Activated CD4-positive, alpha-beta T cell treated with anti-CD3 and anti-CD28 coated beads for 48 hours (primary cell): ENCODE measurements around the gene CMC1.
"Not testable (repeated sequence)": the region's sequence is repeated elsewhere in the genome, so short reads cannot be mapped to it uniquely, and the experiment has no call there.

Experiments used
- DNase-seq: peaks from one replicate; pipeline ENCODE4 v3.0.0-alpha.2; 2020

CMC1 gene

GRCh38 chr3:28247286-28247685 lies 5.9 kb downstream of the CMC1 start:
- DNase-seq, result no peak

GRCh38 chr3:28250999-28251398 lies 9.6 kb downstream of the CMC1 start:
- no peak for DNase-seq

GRCh38 chr3:28252001-28252431 lies 10.6 kb downstream of the CMC1 start:
- DNase-seq, result no peak

- no peak for DNase-seq
Measured at GRCh38 chr3:28253040-28253715, 11.8 kb downstream of the CMC1 start.

GRCh38 chr3:28262001-28262400 lies 20.6 kb downstream of the CMC1 start:
- DNase-seq, result no peak

- DNase-seq, result no peak
Measured at GRCh38 chr3:28265641-28266040, 24.2 kb downstream of the CMC1 start.

GRCh38 chr3:28267984-28268849 lies 26.8 kb downstream of the CMC1 start:
- DNase-seq, result no peak

GRCh38 chr3:28268989-28269388 lies 27.6 kb downstream of the CMC1 start:
- DNase-seq, result no peak

GRCh38 chr3:28269884-28270283 lies 28.5 kb downstream of the CMC1 start:
- DNase-seq, result not testable (repeated sequence)

- no peak for DNase-seq
Measured at GRCh38 chr3:28273837-28274236, 32.4 kb downstream of the CMC1 start.

GRCh38 chr3:28278918-28279317 lies 37.5 kb downstream of the CMC1 start:
- DNase-seq, result no peak

- DNase-seq, result no peak
Measured at GRCh38 chr3:28279770-28280169, 38.4 kb downstream of the CMC1 start.

GRCh38 chr3:28280781-28281180 lies 39.4 kb downstream of the CMC1 start:
- DNase-seq, result no peak

GRCh38 chr3:28286595-28286994 lies 45.2 kb downstream of the CMC1 start:
- DNase-seq, result no peak

- no peak for DNase-seq
Measured at GRCh38 chr3:28287046-28287445, 45.6 kb downstream of the CMC1 start.

- no peak for DNase-seq
Measured at GRCh38 chr3:28290863-28291300, 49.5 kb downstream of the CMC1 start.

GRCh38 chr3:28291577-28291976 lies 50.2 kb downstream of the CMC1 start:
- no peak for DNase-seq

GRCh38 chr3:28292622-28293021 lies 51.2 kb downstream of the CMC1 start:
- DNase-seq, result no peak

GRCh38 chr3:28294667-28295413 lies 53.4 kb downstream of the CMC1 start:
- no peak for DNase-seq

- no peak for DNase-seq
Measured at GRCh38 chr3:28295898-28296490, 54.6 kb downstream of the CMC1 start.

- DNase-seq, result no peak
Measured at GRCh38 chr3:28299705-28300104, 58.3 kb downstream of the CMC1 start.

- no peak for DNase-seq
Measured at GRCh38 chr3:28300345-28300962, 59.0 kb downstream of the CMC1 start.

- DNase-seq, result no peak
Measured at GRCh38 chr3:28301688-28302087, 60.3 kb downstream of the CMC1 start.
